ENCODE data around the gene SEPHS2.
A peak's percentile ranks its signal among the peaks of the same experiment; 100 is the strongest.
"Not testable (repeated sequence)": the region's sequence is repeated elsewhere in the genome, so short reads cannot be mapped to it uniquely, and the experiment has no call there.

Gene SEPHS2

DNA sequence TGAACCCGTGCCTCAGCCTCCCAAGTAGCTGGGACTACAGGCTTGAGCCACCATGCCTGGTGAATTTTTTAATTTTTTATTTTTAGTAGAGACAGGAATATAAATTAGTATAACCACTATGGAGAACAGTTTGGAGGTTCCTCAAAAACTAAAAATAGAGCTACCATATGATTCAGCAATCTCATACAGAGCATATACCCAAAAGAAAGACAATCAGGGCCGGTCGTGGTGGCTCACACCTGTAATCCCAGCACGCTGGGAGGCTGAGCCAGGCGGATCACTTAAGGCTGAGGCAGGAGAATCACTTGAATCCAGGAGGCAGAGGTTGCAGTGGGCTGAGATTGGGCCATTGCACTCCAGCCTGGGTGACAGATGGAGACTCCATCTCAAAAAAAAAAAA, 15.8 kb upstream of the SEPHS2 start:
- DNase-seq = not testable (repeated sequence)

DNA sequence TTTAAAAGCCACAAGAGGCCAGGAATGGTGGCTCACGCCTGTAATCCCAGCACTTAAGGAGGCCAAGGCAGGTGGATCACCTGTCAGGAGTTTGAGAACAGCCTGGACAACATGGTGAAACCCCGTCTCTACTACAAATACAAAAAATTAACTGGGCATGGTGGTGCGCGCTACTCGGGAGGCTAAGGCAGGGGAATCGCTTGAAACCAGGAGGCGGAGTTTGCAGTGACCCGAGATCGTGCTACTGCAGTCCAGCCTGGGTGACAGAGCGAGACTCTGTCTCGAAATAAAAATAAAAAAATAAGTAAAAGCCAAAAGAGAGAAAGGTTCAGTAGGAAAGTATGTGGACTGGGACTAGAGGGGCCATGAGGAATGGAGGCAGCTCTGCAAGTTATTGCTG, 13.8 kb upstream of the SEPHS2 start:
- DNase-seq = no peak

DNA sequence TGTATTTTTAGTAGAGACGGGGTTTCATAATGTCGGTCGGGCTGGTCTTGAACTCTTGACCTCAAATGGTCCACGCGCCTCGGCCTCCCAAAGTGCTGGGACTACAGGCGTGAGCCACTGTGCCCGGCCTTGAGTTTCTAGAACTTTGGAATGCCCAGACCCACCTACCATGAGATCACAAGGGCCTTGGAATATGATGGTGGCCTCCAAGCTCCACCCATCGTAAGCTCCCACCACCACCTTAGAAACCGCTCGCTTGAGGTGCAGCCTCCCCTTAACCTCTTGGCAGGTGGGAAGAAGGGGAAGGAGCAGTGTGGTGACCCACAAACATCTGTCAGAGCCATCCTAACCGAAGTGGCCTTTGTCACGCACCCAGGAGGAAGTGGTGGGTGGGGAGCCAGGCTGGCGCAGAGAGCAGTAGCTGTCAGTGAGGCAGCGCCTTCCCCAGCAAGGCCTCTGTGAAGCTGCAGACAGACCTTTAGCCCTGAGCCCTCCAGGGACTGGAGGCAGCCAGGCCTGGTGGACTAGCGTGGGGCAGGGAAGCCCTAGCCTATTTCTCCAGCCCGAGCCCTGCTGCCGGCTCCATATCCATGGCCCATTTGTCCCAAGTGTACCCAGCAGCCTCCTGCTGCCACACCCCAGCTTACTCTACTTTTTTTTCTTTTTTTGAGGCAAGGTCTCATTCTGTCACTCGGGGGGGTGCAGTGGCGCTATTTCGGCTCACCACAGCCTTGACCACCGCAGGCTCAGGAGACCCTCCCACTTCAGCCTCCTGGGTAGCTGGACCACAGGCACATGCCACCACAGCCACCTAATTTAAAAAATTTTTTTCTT, 13.1 kb upstream of the SEPHS2 start:
- DNase-seq = peak; percentile 97

- no peak for DNase-seq
These were observed 12.3 kb upstream of the SEPHS2 start for GRCh38 chr16:30457743-30458560.

GRCh38 chr16:30457256-30457655, 11.6 kb upstream of the SEPHS2 start:
- no peak for DNase-seq

- DNase-seq = peak; percentile 25
These were observed 10.6 kb upstream of the SEPHS2 start for GRCh38 chr16:30456302-30456701.

DNA sequence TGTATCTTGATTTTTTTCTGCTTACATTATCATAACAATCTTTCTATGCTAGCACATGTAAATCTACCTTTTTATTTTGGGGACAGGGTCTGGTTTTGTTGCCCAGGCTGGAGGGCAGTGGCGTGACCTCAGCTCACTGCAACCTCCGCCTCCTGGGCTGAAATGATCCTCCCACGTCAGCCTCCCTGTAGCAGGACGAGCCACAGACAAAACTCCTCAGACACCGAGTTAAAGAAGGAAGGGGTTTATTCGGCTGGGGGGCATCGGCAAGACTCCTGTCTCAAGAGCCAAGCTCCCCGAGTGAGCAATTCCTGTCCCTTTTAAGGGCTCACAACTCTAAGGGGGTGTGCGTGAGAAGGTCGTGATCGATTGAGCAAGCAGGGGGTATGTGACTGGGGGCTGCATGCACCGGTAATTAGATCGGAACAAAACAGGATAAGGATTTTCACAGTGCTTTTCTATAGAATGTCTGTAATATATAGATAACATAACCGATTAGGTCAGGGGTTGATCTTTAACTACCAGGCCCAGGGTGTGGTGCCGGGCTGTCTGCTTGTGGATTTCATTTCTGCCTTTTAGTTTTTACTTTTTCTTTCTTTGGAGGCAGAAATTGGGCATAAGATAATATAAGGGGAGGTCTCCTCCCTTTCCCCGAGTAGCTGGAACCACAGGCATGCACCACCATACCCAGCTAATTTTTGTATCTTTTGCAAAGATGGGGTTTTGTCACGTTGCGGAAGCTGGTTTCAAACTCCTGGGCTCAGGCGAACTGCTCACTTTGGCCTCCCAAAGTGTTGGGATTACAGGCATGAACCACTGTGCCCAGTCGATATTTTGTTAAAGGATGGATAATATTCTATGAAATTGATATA, 7.3 kb upstream of the SEPHS2 start:
- DNase-seq = not testable (repeated sequence)

GRCh38 chr16:30449116-30449435, 3.4 kb upstream of the SEPHS2 start:
- no peak for DNase-seq

GRCh38 chr16:30447512-30448226, 2.0 kb upstream of the SEPHS2 start:
- no peak for DNase-seq

DNA sequence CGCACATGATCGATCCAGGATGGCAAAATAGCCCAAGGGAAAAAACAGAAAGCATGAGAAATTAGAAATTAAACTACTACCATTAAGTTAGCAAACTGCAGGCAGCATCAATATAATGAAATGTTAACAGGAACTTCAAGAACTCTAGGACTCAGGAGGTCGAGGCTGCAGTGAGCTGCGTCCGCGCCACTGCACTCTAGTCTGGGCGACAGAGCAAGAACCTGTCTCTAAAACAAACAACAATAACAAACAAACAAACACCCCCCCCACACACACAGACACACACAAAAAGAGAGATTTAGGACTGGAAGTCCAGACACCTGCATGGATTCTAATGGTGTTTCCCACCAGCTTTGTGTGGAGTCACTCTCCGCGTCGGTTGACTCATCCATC, 525 bp upstream of the SEPHS2 start:
- no peak for DNase-seq

DNA sequence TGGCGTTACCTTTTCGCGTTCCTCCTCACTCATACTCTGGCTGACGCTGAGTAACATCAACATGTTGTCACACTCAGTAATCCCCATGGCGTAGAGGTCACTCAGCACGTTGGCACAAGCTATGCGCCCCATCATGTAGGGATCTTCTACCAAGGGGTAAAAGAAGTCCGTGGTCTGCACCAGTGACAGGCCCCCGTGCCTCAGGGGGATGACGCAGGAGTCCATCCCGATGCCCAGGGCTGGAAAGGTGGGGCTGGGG, 596 bp downstream of the SEPHS2 start:
- peak; percentile 19 for DNase-seq

GRCh38 chr16:30444231-30445148, 1.2 kb downstream of the SEPHS2 start:
- DNase-seq = no peak

GRCh38 chr16:30443631-30444030, 2.0 kb downstream of the SEPHS2 start:
- no peak for DNase-seq

GRCh38 chr16:30439720-30440348, 5.8 kb downstream of the SEPHS2 start:
- DNase-seq = no peak

DNA sequence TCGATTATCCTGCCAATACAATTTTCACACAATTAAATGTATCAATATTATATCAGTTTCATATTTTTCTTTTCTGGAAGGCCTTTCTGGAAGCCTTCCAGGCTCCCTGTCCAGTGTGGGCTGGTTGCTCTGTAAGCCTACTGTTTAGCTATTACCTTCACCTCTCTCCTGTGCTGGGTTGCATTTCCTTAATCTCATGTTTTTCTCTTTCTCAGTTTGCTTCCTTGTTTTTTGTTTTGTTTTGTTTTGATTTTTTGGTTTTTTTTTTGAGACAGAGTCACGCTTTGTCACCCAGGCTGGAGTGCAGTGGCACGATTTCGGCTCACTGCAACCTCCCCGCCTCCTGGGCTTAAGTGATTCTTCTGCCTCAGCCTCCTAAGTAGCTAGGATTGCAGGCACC, 6.8 kb downstream of the SEPHS2 start:
- no peak for DNase-seq

DNA sequence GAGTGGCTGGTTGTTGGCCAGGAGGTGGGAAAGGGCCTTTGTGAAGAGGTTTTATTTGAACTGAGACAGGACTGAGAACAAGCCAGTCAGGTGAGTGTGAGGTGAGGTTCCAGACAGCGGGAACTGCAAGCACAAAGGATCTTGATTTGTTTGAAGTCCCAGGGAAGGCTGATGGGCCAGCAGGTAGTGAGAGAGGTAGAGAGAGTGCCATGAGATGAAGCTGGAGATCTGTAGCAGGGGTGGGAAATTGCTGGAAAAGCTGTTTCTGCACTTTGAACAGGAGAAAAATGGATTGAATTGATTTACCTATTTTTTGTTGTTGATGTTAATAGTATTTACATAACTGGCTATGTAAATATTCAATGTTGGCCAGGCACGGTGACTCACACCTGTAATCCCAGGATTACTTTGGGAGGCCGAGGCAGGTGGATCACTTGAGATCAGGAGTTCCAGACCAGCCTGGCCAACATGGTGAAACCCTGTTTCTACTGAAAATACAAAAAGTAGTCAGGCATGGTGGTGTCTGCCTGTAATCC, 8.1 kb downstream of the SEPHS2 start:
- DNase-seq = no peak

DNA sequence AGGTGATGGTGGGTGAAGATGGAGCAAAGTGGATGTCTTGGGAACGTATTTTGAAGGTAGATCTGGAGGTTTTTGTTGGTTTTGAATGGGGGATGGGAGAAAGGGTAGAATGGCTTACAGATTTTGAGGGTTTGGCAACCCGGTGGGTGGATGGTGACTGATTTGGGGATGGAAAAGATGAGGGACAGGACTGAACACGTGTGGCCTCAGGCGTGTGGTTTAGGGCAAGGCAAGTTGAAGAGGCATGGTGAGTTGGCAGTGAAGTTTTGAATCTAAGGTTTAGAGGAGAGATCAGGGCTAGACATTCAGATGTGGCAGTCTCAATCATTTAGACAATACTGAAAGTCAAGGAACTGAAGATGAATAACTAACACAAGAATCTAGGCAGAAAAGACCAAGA, 10.8 kb downstream of the SEPHS2 start:
- DNase-seq = peak; percentile 81

- DNase-seq = no peak
These were observed 15.2 kb downstream of the SEPHS2 start for GRCh38 chr16:30430428-30430970.

GRCh38 chr16:30429678-30430427, 15.8 kb downstream of the SEPHS2 start, which contains the start of gene DCTPP1:
Gene DCTPP1, minus strand, starts transcription at chr16:30430030. Its CDS starts 50 bp downstream, at chr16:30429980.
- peak; percentile 99 for DNase-seq

- no peak for DNase-seq
These were observed 16.3 kb downstream of the SEPHS2 start for GRCh38 chr16:30429418-30429677.
